ENCODE results near the gene MC3R. TPM values are rescaled to one million over a fixed set of nuclear protein-coding genes. Genes with fewer than 3 reads are reported as not detected.

Gene MC3R
- total and polyA plus RNA-seq, 2 of the 4 experiments (the other 2 are of a cell fraction): not detected

- Histone ChIP-seq H2BK5ac (ENCODE audit: low read depth, low read length, poor library complexity, severe bottlenecking) (no peak overlapping the region), H3K36me3 (ENCODE audit: control insufficient read depth, insufficient read depth, low read length) (no peaks in the 10 kb centered on the region), H4K5ac (ENCODE audit: low read depth, low read length) (no peak overlapping the region), H3K79me1 (ENCODE audit: low read depth in 1 of 2, low read length in 2 of 2) (no peaks in the 10 kb centered on the region), H3K9me1 (ENCODE audit: insufficient read depth, low read length) (no peaks in the 10 kb centered on the region), H4K20me1 (ENCODE audit: insufficient read depth, low read length) (no peaks in the 10 kb centered on the region), H2AK5ac (ENCODE audit: low read depth, low read length) (no peak overlapping the region), H2BK20ac (ENCODE audit: low read depth, low read length) (no peak overlapping the region), H3K27ac (ENCODE audit: insufficient read depth, low read length) (no peak overlapping the region), H3K9ac (ENCODE audit: low read depth, low read length) (no peak overlapping the region), H3K4me2 (ENCODE audit: low read depth, low read length) (no peak overlapping the region), H2AK9ac (replicated peaks; ENCODE audit: low read depth, low read length, poor library complexity) (no peak overlapping the region), H4K8ac (ENCODE audit: low read depth in 2 of 2, low read length in 2 of 2) (no peak overlapping the region), H2BK15ac (ENCODE audit: low read depth, low read length) (no peak overlapping the region), H3K27me3 (ENCODE audit: control insufficient read depth, insufficient read depth, low read length) (no peaks in the 10 kb centered on the region), H3K18ac (ENCODE audit: low read depth, low read length) (no peak overlapping the region), H3K9me3 (ENCODE audit: control insufficient read depth, insufficient read depth, low read length) (peaks cover 8% of the 10 kb centered on the region; the same call in 1 of the 2 replicates), H3K14ac (replicated peaks; ENCODE audit: low read depth, low read length) (no peak overlapping the region), H3K4me3 (ENCODE audit: insufficient read depth, low read depth, low read length) (no peak overlapping the region), H4K91ac (ENCODE audit: insufficient read depth, low read depth, low read length) (no peak overlapping the region), H2AFZ (replicated peaks; ENCODE audit: low read length, poor library complexity) (no peak overlapping the region), H3K4ac (ENCODE audit: low read depth, low read length) (no peak overlapping the region), H3K4me1 (ENCODE audit: control insufficient read depth, insufficient read depth, low read length) (no peaks in the 10 kb centered on the region), H2BK120ac (ENCODE audit: low read depth, low read length) (no peak overlapping the region), H3K23ac (ENCODE audit: low read depth, low read length) (no peak overlapping the region), H3K56ac (ENCODE audit: extremely low read depth, insufficient read depth, low read length) (no peak overlapping the region)
- DNase-seq (no peak), ATAC-seq (ENCODE audit: low read depth) (no peak)
- no TSS peak for BruUV-seq (replicated peaks)
- TF ChIP-seq POLR2A (IDR thresholded peaks at IDR 0.05; ENCODE audit: low read depth, low read length) (no peak), CHD1 (IDR thresholded peaks at IDR 0.05; ENCODE audit: low read depth, low read length) (no peak), RCOR1 (IDR thresholded peaks at IDR 0.05; ENCODE audit: insufficient replicate concordance, low read length) (no peak), RFX5 (IDR thresholded peaks at IDR 0.05; ENCODE audit: low read depth, low read length) (no peak), MAZ (IDR thresholded peaks at IDR 0.05; ENCODE audit: borderline replicate concordance, low read depth, low read length) (no peak), FOS (IDR thresholded peaks at IDR 0.05; ENCODE audit: low read depth, low read length) (no peak), MAFK (IDR thresholded peaks at IDR 0.05; ENCODE audit: low read depth, low read length) (no peak), NFE2L2 (IDR thresholded peaks at IDR 0.05; ENCODE audit: low read depth, low read length) (no peak), ELK1 (IDR thresholded peaks at IDR 0.05; ENCODE audit: borderline replicate concordance, low read depth, low read length) (no peak), USF2 (IDR thresholded peaks at IDR 0.05; ENCODE audit: low read depth, low read length) (no peak), BHLHE40 (IDR thresholded peaks at IDR 0.05; ENCODE audit: low read depth, low read length) (no peak)
- 20% methylated on average over 1 of the region's 2 CpGs; no CpG with 5 or more reads in 1 of the 2 experiments for WGBS, 2 experiments (ENCODE audit: extremely low coverage in 2 of 2, insufficient read length in 1 of 2)
- in situ Hi-C loops (cut with MboI; ENCODE audit: low sequenced_read_pairs): no loop called here
- ChIA-PET POLR2A (ENCODE audit: unreplicated experiment) (no interaction called here), CTCF (no interaction called here)
- dilution Hi-C loops (cut with HindIII; ENCODE audit: low sequenced_read_pairs, unreplicated experiment): no loop called here
- intact Hi-C loops (cut with micrococcal nuclease): no loop called here
These were observed 33.4 kb upstream of the MC3R start for GRCh38 chr20:56215115-56215514.

All from IMR-90 (cell line).